Activated CD4-positive, alpha-beta T cell treated with anti-CD3 and anti-CD28 coated beads, Interleukin-2, amount 10 ng/mL, durations not matched to agents 7 days and 5 days (primary cell): ENCODE data around the gene RPL13A. TPM values are rescaled to one million over a fixed set of nuclear protein-coding genes. Genes with fewer than 3 reads are reported as not detected.
"Not testable (repeated sequence)": the region's sequence is repeated elsewhere in the genome, so short reads cannot be mapped to it uniquely, and the experiment has no call there.

Source experiments
- CTCF ChIA-PET: fragments of 350-600 bp; sonication (Branson Sonifier 250); formaldehyde crosslinking; loops from one replicate; lab custom pipeline; 2021; ENCODE audit warnings: antibody characterized with exemption; lab: Charles Lee
- POLR2A ChIA-PET: fragments of 350-600 bp; sonication (Branson Sonifier 250); formaldehyde crosslinking; loops from one replicate; lab custom pipeline; 2021; ENCODE audit warnings: antibody characterized with exemption; lab: Charles Lee
- DNase-seq: peaks from one replicate; pipeline ENCODE4 v3.0.0-alpha.2; 2020
- H3K27ac Mint-ChIP-seq: one replicate; pipeline ENCODE4 v1.8.0; 2021; ENCODE audit warnings: mild to moderate bottlenecking, moderate library complexity, mixed read lengths
- H3K27me3 Mint-ChIP-seq: one replicate; pipeline ENCODE4 v1.8.0; 2021; ENCODE audit warnings: mixed read lengths
- H3K36me3 Mint-ChIP-seq: one replicate; pipeline ENCODE4 v1.8.0; 2021; ENCODE audit warnings: low read depth, mixed read lengths
- H3K4me1 Mint-ChIP-seq: one replicate; pipeline ENCODE4 v1.8.0; 2021; ENCODE audit warnings: mixed read lengths
- H3K4me3 Mint-ChIP-seq: one replicate; pipeline ENCODE4 v1.8.0; 2021; ENCODE audit warnings: mild to moderate bottlenecking, moderate library complexity, mixed read lengths
- H3K9me3 Mint-ChIP-seq: one replicate; pipeline ENCODE4 v1.8.0; 2021; ENCODE audit warnings: mixed read lengths
- total RNA-seq, 2 experiments: library from RNA; stranded (reverse); gene quantifications; one replicate each; pipeline ENCODE4 v1.2.3, GENCODE V29; 2021

Gene RPL13A
- total RNA-seq = 1,000 to 10,000 TPM; 2,327 to 2,349 TPM

DNA sequence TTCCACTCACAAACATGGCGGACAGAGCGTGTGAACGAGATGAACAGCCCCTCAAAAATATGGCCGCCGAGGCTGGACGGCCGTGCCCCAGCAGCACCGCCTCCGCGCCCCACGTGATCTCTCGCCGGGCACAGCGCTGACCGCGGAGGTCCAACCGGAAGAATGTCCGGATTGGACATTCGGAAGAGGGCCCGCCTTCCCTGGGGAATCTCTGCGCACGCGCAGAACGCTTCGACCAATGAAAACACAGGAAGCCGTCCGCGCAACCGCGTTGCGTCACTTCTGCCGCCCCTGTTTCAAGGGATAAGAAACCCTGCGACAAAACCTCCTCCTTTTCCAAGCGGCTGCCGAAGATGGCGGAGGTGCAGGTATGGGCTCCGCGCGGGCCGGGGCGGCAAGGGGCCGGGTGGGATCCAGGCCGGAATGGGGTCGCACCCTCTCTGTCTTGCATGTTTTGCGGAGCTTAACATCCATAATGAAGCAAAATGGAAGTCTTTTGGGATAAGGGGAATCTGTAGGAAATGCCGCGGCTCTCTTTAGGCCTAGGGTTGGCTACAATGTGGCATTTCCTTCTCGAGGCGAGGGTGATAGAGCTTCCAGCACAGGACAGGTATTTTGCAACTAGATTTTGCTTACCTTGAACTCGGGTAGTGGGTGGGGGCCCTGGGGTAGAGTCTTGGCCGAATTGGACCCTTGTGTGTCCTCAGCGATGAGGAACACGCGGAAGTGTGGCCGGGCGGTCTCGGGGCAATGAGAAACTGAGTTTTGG lies at the start of gene RPL13A:
Gene RPL13A (plus strand): TSS at position 332 of the 769 bp plus-strand sequence. CDS start 22 bp downstream, at position 354.
- H3K27ac Mint-ChIP-seq = peak within 1 kb of the TSS; percentile 91
- H3K4me3 Mint-ChIP-seq = peak within 1 kb of the TSS; percentile 89
- POLR2A ChIA-PET = no interaction called here
- CTCF ChIA-PET = interaction anchor here (0.7 to 2.2 kb wide), 6 partner anchors 8 to 191 kb away, joined by 3 to 12 read pairs (median 4); partner anchors contain the start of gene FLT3LG
- DNase-seq = peak; percentile 100
- no peaks in the 10 kb centered on the region for H3K9me3 Mint-ChIP-seq
- no peaks in the 10 kb centered on the region for H3K27me3 Mint-ChIP-seq
- H3K4me1 Mint-ChIP-seq = peaks cover 45% of the 10 kb centered on the region
- peaks cover 76% of the 10 kb centered on the region for H3K36me3 Mint-ChIP-seq

DNA sequence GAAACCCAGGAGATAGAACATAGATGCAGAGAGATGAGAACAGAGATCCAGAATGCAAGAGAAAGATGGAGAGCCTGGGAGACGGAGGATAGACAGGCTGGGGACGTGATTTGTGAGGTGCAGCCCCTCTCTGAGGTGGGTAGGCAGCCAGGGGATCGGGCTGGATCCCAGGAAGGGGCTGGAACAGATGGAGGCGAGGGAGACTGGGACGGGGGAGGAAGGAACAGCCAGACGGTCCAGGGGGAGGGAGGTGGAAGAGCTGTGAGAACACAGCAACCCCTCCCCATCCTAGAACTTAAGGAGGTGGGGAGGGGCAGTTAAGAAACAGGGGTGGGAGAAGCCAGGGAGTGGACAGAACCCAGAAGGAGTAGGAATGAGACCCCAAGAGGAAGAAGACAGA lies 49.1 kb upstream of the RPL13A start:
- no peak overlapping the region for H3K27ac Mint-ChIP-seq
- H3K4me1 Mint-ChIP-seq = peaks cover 39% of the 10 kb centered on the region
- no peak for DNase-seq
- ChIA-PET POLR2A (no interaction called here), CTCF (no interaction called here)
- H3K9me3 Mint-ChIP-seq = no peaks in the 10 kb centered on the region
- peaks cover 86% of the 10 kb centered on the region for H3K27me3 Mint-ChIP-seq
- no peak overlapping the region for H3K4me3 Mint-ChIP-seq
- peaks cover 4% of the 10 kb centered on the region for H3K36me3 Mint-ChIP-seq

GRCh38 chr19:49439836-49440235 lies 47.6 kb upstream of the RPL13A start:
- Mint-ChIP-seq H3K36me3 (peaks cover 4% of the 10 kb centered on the region), H3K27ac (no peak overlapping the region), H3K27me3 (peaks cover 76% of the 10 kb centered on the region), H3K4me1 (peaks cover 46% of the 10 kb centered on the region), H3K4me3 (no peak overlapping the region), H3K9me3 (no peaks in the 10 kb centered on the region)
- CTCF ChIA-PET = interaction anchor here (0.7 to 1.7 kb wide), 4 partner anchors 11 to 48 kb away, joined by 3 to 4 read pairs (median 4); partner anchors contain the start of gene PIH1D1
- DNase-seq = no peak
- POLR2A ChIA-PET = no interaction called here

GRCh38 chr19:49440439-49441209 lies 46.8 kb upstream of the RPL13A start:
- ChIA-PET CTCF (interaction anchor here (0.7 to 1.7 kb wide), 4 partner anchors 11 to 49 kb away, joined by 3 to 4 read pairs (median 4); partner anchors contain the start of gene PIH1D1), POLR2A (no interaction called here)
- peaks cover 68% of the 10 kb centered on the region for H3K27me3 Mint-ChIP-seq
- H3K27ac Mint-ChIP-seq = peak overlapping the region; percentile 25
- H3K4me1 Mint-ChIP-seq = peaks cover 50% of the 10 kb centered on the region
- H3K9me3 Mint-ChIP-seq = no peaks in the 10 kb centered on the region
- DNase-seq = no peak
- H3K36me3 Mint-ChIP-seq = peaks cover 8% of the 10 kb centered on the region
- peak overlapping the region; percentile 42 for H3K4me3 Mint-ChIP-seq

- DNase-seq = peak; percentile 49
- Mint-ChIP-seq H3K27ac (peak within 1 kb of the TSS; percentile 68), H3K36me3 (peaks cover 13% of the 10 kb centered on the region), H3K9me3 (no peaks in the 10 kb centered on the region), H3K4me1 (peaks cover 50% of the 10 kb centered on the region), H3K4me3 (peak within 1 kb of the TSS; percentile 79), H3K27me3 (peaks cover 60% of the 10 kb centered on the region)
- ChIA-PET POLR2A (no interaction called here), CTCF (interaction anchor here (1.1 to 1.9 kb wide), 4 partner anchors 14 to 157 kb away, joined by 4 to 7 read pairs (median 5); no protein-coding TSS in a partner anchor)
Measured at GRCh38 chr19:49441210-49441959, 46.0 kb upstream of the RPL13A start, which contains the start of gene SLC17A7. SLC17A7 (minus strand) TSS chr19:49441527; CDS start chr19:49441379, 148 bp downstream.

GRCh38 chr19:49441960-49442350 lies 45.5 kb upstream of the RPL13A start:
- Mint-ChIP-seq H3K9me3 (no peaks in the 10 kb centered on the region), H3K36me3 (peaks cover 18% of the 10 kb centered on the region), H3K27me3 (peaks cover 54% of the 10 kb centered on the region), H3K4me3 (peak overlapping the region; percentile 79), H3K4me1 (peaks cover 49% of the 10 kb centered on the region), H3K27ac (no peak overlapping the region)
- POLR2A ChIA-PET = no interaction called here
- CTCF ChIA-PET = interaction anchor here (1.1 to 1.9 kb wide), 7 partner anchors 15 to 216 kb away, joined by 3 to 7 read pairs (median 4); no protein-coding TSS in a partner anchor
- DNase-seq = no peak

DNA sequence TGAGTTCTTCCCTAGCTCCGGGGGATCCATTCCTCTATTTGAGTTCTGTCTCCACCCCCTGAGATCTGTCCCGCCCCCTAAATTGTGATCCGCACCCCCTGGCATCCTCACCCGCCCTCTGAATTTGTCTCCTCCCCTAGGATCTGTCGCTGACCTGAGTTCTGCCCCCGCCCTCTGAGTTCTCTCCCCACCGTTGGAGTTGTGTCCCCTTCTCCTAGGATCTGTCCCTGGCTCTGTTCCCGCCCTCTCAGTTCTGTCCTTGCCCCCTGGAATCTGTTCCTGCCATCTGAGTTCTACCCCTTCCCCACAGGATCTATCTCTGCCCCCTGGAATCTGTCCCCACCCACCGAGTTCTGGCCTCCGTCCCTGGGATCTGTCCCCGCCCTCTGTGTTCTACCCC lies 45.1 kb upstream of the RPL13A start:
- ChIA-PET POLR2A (interaction anchor here (1.0 kb wide), 1 partner anchor 11 kb away, joined by 6 read pairs; the partner anchor contains the start of gene ALDH16A1), CTCF (interaction anchor here (0.6 to 1.9 kb wide), 20 partner anchors 8 to 217 kb away, joined by 3 to 10 read pairs (median 4); partner anchors contain the start of genes GFY and PIH1D1)
- Mint-ChIP-seq H3K27ac (peak overlapping the region; percentile 68), H3K27me3 (peaks cover 50% of the 10 kb centered on the region), H3K4me3 (peak overlapping the region; percentile 79), H3K36me3 (peaks cover 20% of the 10 kb centered on the region), H3K9me3 (no peaks in the 10 kb centered on the region), H3K4me1 (peaks cover 48% of the 10 kb centered on the region)
- peak; percentile 32 for DNase-seq

- H3K27ac Mint-ChIP-seq = peak overlapping the region; percentile 91
- H3K9me3 Mint-ChIP-seq = no peaks in the 10 kb centered on the region
- peak; percentile 73 for DNase-seq
- peak overlapping the region; percentile 79 for H3K4me3 Mint-ChIP-seq
- H3K36me3 Mint-ChIP-seq = peaks cover 20% of the 10 kb centered on the region
- ChIA-PET POLR2A (interaction anchor here (0.6 to 1.0 kb wide), 2 partner anchors 10 to 99 kb away, joined by 3 to 6 read pairs; partner anchors contain the start of gene ALDH16A1), CTCF (interaction anchor here (0.6 to 1.9 kb wide), 20 partner anchors 9 to 217 kb away, joined by 3 to 10 read pairs (median 4); partner anchors contain the start of genes GFY and PIH1D1)
- peaks cover 50% of the 10 kb centered on the region for H3K4me1 Mint-ChIP-seq
- H3K27me3 Mint-ChIP-seq = peaks cover 45% of the 10 kb centered on the region
Measured at GRCh38 chr19:49442771-49443365, 44.5 kb upstream of the RPL13A start.

DNA sequence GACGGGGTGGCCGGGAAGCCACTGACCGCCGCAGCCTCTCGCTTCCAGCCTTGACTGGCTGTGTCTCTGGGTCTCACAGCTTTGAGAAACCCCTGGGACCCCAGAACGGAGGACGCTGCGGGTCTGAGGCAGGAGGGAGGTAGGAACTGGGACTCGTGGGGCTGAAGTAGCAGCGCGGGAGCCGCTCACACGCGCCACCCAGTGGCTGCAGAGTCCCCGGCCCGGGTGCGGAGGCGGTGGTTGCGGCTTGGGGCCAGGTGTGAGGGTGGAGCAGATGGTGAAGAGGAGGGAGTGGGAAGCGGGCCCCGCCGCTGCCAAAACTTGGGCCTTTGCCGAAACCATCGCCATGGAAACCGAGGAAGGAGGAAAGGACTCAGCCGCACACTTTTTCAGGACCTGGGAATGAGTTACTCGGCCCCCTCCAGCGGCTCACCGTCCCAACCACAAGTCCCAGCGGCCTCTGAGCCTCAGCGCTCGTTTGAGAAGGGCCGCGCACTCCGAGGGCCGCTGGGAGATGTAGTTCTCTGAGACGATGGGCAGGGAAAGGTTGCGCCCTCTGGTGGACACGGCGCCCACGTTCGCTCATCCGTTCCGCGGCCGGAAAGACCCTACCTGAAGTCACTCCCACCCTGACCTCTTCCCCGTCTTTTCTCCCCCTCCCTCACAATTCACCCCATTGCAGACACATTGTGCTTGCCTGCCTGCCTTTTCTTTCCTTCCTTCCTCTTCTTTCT lies 43.9 kb upstream of the RPL13A start:
- DNase-seq = peak; percentile 94
- CTCF ChIA-PET = interaction anchor here (0.6 to 1.9 kb wide), 19 partner anchors 8 to 836 kb away, joined by 3 to 10 read pairs (median 4); partner anchors contain the start of genes GFY, PIH1D1 and RRAS
- H3K27ac Mint-ChIP-seq = peak overlapping the region; percentile 91

GRCh38 chr19:49444100-49444700 lies 43.2 kb upstream of the RPL13A start:
- peaks cover 32% of the 10 kb centered on the region for H3K27me3 Mint-ChIP-seq

More for the DNA sequence above, 43.9 kb upstream of the RPL13A start:
- Mint-ChIP-seq H3K9me3 (no peaks in the 10 kb centered on the region), H3K36me3 (peaks cover 25% of the 10 kb centered on the region), H3K4me3 (peak overlapping the region; percentile 79), H3K27me3 (peaks cover 39% of the 10 kb centered on the region), H3K4me1 (peaks cover 57% of the 10 kb centered on the region)
- POLR2A ChIA-PET = interaction anchor here (0.6 to 1.0 kb wide), 2 partner anchors 10 to 100 kb away, joined by 3 to 6 read pairs; partner anchors contain the start of gene ALDH16A1

More at GRCh38 chr19:49444100-49444700, 43.2 kb upstream of the RPL13A start:
- POLR2A ChIA-PET, DNase-seq, H3K9me3 Mint-ChIP-seq: not testable (repeated sequence)
- peak overlapping the region; percentile 91 for H3K27ac Mint-ChIP-seq
- peak overlapping the region; percentile 79 for H3K4me3 Mint-ChIP-seq
- CTCF ChIA-PET = interaction anchor here (0.6 to 1.1 kb wide), 7 partner anchors 20 to 836 kb away, joined by 3 to 4 read pairs (median 3); partner anchors contain the start of gene RRAS
- peaks cover 60% of the 10 kb centered on the region for H3K4me1 Mint-ChIP-seq
- H3K36me3 Mint-ChIP-seq = peaks cover 30% of the 10 kb centered on the region
